Measurements from ENCODE around the gene PARD3. TPM values are rescaled to one million over a fixed set of nuclear protein-coding genes. Genes with fewer than 3 reads are reported as not detected.
"Not testable (repeated sequence)": the region's sequence is repeated elsewhere in the genome, so short reads cannot be mapped to it uniquely, and the experiment has no call there.

The PARD3 gene
- total RNA-seq, 1 donor from 2014 or later = 0.11 TPM

- Mint-ChIP-seq H3K4me1 (no peaks in the 10 kb centered on the region), H3K4me3 (no peak overlapping the region), H3K9me3 (no peaks in the 10 kb centered on the region), H3K27me3 (no peaks in the 10 kb centered on the region), H3K36me3 (ENCODE audit: low read depth) (no peaks in the 10 kb centered on the region), H3K27ac (no peak overlapping the region)
- ATAC-seq (ENCODE audit: low read depth) = no peak
- ChIA-PET CTCF (no interaction called here), POLR2A (no interaction called here)
- TF ChIP-seq CTCF (IDR thresholded peaks at IDR 0.05) = no peak
- intact Hi-C loops (cut with micrococcal nuclease) = no loop called here
- no peak for DNase-seq
Measured at GRCh38 chr10:34850036-34850435, 34.9 kb upstream of the PARD3 start.

GRCh38 chr10:34845070-34845469, 30.0 kb upstream of the PARD3 start:
- intact Hi-C loops (cut with micrococcal nuclease) = no loop called here
- no peak for ATAC-seq (ENCODE audit: low read depth)
- no peaks in the 10 kb centered on the region for H3K9me3 Mint-ChIP-seq
- H3K36me3 Mint-ChIP-seq (ENCODE audit: low read depth) = no peaks in the 10 kb centered on the region
- H3K4me1 Mint-ChIP-seq = no peaks in the 10 kb centered on the region
- no peak overlapping the region for H3K27ac Mint-ChIP-seq
- CTCF ChIA-PET = no interaction called here
- TF ChIP-seq CTCF (IDR thresholded peaks at IDR 0.05) = no peak
- DNase-seq = no peak
- peaks cover 2% of the 10 kb centered on the region for H3K27me3 Mint-ChIP-seq
- POLR2A ChIA-PET = no interaction called here
- no peak overlapping the region for H3K4me3 Mint-ChIP-seq

GRCh38 chr10:34844448-34844847, 29.4 kb upstream of the PARD3 start:
- Mint-ChIP-seq H3K36me3 (ENCODE audit: low read depth) (no peaks in the 10 kb centered on the region), H3K4me1 (no peaks in the 10 kb centered on the region), H3K4me3 (no peak overlapping the region), H3K27me3 (peaks cover 2% of the 10 kb centered on the region), H3K27ac (no peak overlapping the region), H3K9me3 (no peaks in the 10 kb centered on the region)
- no peak for ATAC-seq (ENCODE audit: low read depth)
- intact Hi-C loops (cut with micrococcal nuclease) = no loop called here
- DNase-seq = no peak
- TF ChIP-seq CTCF (IDR thresholded peaks at IDR 0.05) = no peak
- CTCF ChIA-PET = no interaction called here
- POLR2A ChIA-PET = no interaction called here

- H3K4me3 Mint-ChIP-seq; H3K27me3 Mint-ChIP-seq; H3K4me1 Mint-ChIP-seq; ATAC-seq (ENCODE audit: low read depth); POLR2A ChIA-PET; H3K27ac Mint-ChIP-seq; CTCF ChIA-PET; DNase-seq; H3K36me3 Mint-ChIP-seq (ENCODE audit: low read depth); H3K9me3 Mint-ChIP-seq; intact Hi-C loops (cut with micrococcal nuclease): not testable (repeated sequence)
Measured at GRCh38 chr10:34843470-34843869, 28.4 kb upstream of the PARD3 start.

GRCh38 chr10:34838366-34838900, 23.3 kb upstream of the PARD3 start:
- ATAC-seq (ENCODE audit: low read depth) (no peak), DNase-seq (no peak)
- Mint-ChIP-seq H3K4me1 (no peaks in the 10 kb centered on the region), H3K27me3 (peaks cover 2% of the 10 kb centered on the region), H3K9me3 (peaks cover 3% of the 10 kb centered on the region), H3K36me3 (ENCODE audit: low read depth) (no peaks in the 10 kb centered on the region), H3K4me3 (no peak overlapping the region), H3K27ac (no peak overlapping the region)
- CTCF ChIA-PET = no interaction called here
- intact Hi-C loops (cut with micrococcal nuclease) = no loop called here
- POLR2A ChIA-PET = no interaction called here
- TF ChIP-seq CTCF (IDR thresholded peaks at IDR 0.05) = no peak

GRCh38 chr10:34835908-34836508, 20.9 kb upstream of the PARD3 start:
- no peak for ATAC-seq (ENCODE audit: low read depth)
- no peaks in the 10 kb centered on the region for H3K27me3 Mint-ChIP-seq
- intact Hi-C loops (cut with micrococcal nuclease) = no loop called here
- CTCF ChIA-PET = no interaction called here
- no peaks in the 10 kb centered on the region for H3K4me1 Mint-ChIP-seq
- no peak for TF ChIP-seq CTCF (IDR thresholded peaks at IDR 0.05)
- H3K9me3 Mint-ChIP-seq = peaks cover 3% of the 10 kb centered on the region
- H3K36me3 Mint-ChIP-seq (ENCODE audit: low read depth) = no peaks in the 10 kb centered on the region
- POLR2A ChIA-PET = no interaction called here
- no peak overlapping the region for H3K4me3 Mint-ChIP-seq
- H3K27ac Mint-ChIP-seq = no peak overlapping the region
- DNase-seq = no peak

Measured in activated B cell treated with CpG ODN at 0.5 μM for 24 hours (primary cell).